DOHH2 (cell line): Measurements from ENCODE around the gene HNRNPLL.

Experiments used
- EZH2phosphoT487 ChIP-seq: fragments of 200-600 bp; sonication (generic); IDR thresholded peaks from 2 replicates; pipeline ENCODE4 v1.6.1; 2017; ENCODE audit warnings: borderline replicate concordance, mild to moderate bottlenecking, antibody characterized with exemption, low read length, moderate library complexity, mixed read lengths
- TF ChIP-seq, protein P1 (sequence below): fragments of 200-600 bp; sonication (generic); IDR thresholded peaks from one replicate; pipeline ENCODE4 v1.5.1; 2014; ENCODE audit warnings: antibody characterized with exemption, mild to moderate bottlenecking, low read depth, low read length; ENCODE audit not compliant: poor library complexity, severe bottlenecking

DNA sequence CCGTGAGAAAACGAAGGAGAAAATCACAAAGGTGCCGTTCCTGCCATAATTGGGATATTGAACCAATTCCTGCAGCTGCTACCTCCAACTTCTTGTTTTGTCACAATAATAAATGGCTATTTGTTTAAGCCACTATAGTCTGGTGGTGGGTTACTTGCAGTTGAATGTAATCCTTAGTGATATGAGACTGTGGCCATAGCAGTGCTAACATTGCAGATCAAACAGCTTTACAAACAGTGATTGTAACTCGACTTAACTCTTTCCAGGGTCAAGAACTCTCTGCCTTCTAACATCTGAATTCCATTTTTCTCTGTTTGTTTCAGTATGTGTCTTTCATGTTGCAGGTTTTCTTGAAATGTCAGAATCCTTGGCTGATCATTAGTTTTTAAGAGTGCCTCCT is 24.7 kb upstream of the HNRNPLL start:
- TF ChIP-seq, protein P1, sequence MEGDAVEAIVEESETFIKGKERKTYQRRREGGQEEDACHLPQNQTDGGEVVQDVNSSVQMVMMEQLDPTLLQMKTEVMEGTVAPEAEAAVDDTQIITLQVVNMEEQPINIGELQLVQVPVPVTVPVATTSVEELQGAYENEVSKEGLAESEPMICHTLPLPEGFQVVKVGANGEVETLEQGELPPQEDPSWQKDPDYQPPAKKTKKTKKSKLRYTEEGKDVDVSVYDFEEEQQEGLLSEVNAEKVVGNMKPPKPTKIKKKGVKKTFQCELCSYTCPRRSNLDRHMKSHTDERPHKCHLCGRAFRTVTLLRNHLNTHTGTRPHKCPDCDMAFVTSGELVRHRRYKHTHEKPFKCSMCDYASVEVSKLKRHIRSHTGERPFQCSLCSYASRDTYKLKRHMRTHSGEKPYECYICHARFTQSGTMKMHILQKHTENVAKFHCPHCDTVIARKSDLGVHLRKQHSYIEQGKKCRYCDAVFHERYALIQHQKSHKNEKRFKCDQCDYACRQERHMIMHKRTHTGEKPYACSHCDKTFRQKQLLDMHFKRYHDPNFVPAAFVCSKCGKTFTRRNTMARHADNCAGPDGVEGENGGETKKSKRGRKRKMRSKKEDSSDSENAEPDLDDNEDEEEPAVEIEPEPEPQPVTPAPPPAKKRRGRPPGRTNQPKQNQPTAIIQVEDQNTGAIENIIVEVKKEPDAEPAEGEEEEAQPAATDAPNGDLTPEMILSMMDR: no peak
- no peak for TF ChIP-seq EZH2phosphoT487
